HG02870 (cell line): Measurements from ENCODE around the gene ARHGAP10.
A peak's percentile ranks its signal among the peaks of the same experiment; 100 is the strongest.

Experiments used
- ATAC-seq: cut with Tn5 transposase; IDR thresholded peaks from one replicate; pipeline ENCODE4 v1.9.1; 2021; ENCODE audit warnings: mild to moderate bottlenecking, moderate library complexity; ENCODE audit not compliant: unreplicated experiment

Gene ARHGAP10

GRCh38 chr4:147732518-147733235, 789 bp downstream of the ARHGAP10 start:
- ATAC-seq, result peak; percentile 17

GRCh38 chr4:147733716-147734344, 1.9 kb downstream of the ARHGAP10 start:
- no peak for ATAC-seq

- ATAC-seq, result no peak
Observed at GRCh38 chr4:147734496-147734895, 2.6 kb downstream of the ARHGAP10 start.

- peak; percentile 35 for ATAC-seq
Observed at GRCh38 chr4:147735413-147736301, 3.8 kb downstream of the ARHGAP10 start.

- ATAC-seq, result no peak
Observed at GRCh38 chr4:147736458-147736857, 4.6 kb downstream of the ARHGAP10 start.

GRCh38 chr4:147737623-147738022, 5.7 kb downstream of the ARHGAP10 start:
- ATAC-seq, result no peak

GRCh38 chr4:147739239-147739823, 7.4 kb downstream of the ARHGAP10 start:
- no peak for ATAC-seq

- no peak for ATAC-seq
Observed at GRCh38 chr4:147740176-147740575, 8.3 kb downstream of the ARHGAP10 start.

GRCh38 chr4:147741190-147741788, 9.4 kb downstream of the ARHGAP10 start:
- ATAC-seq, result no peak

GRCh38 chr4:147747787-147748454, 16.0 kb downstream of the ARHGAP10 start:
- no peak for ATAC-seq

- ATAC-seq, result peak; percentile 96
Observed at GRCh38 chr4:147749811-147750321, 18.0 kb downstream of the ARHGAP10 start.

- ATAC-seq, result no peak
Observed at GRCh38 chr4:147753047-147753446, 21.2 kb downstream of the ARHGAP10 start.

GRCh38 chr4:147754037-147754445, 22.2 kb downstream of the ARHGAP10 start:
- ATAC-seq, result no peak

- peak; percentile 65 for ATAC-seq
Observed at GRCh38 chr4:147755561-147756295, 23.8 kb downstream of the ARHGAP10 start.

- ATAC-seq, result no peak
Observed at GRCh38 chr4:147756417-147756816, 24.5 kb downstream of the ARHGAP10 start.

- no peak for ATAC-seq
Observed at GRCh38 chr4:147760176-147760575, 28.3 kb downstream of the ARHGAP10 start.

- no peak for ATAC-seq
Observed at GRCh38 chr4:147760695-147761094, 28.8 kb downstream of the ARHGAP10 start.

GRCh38 chr4:147761218-147761883, 29.5 kb downstream of the ARHGAP10 start:
- ATAC-seq, result no peak

- no peak for ATAC-seq
Observed at GRCh38 chr4:147764337-147764736, 32.4 kb downstream of the ARHGAP10 start.
